Measurements from ENCODE around the gene FAM229B. TPM values are rescaled to one million over a fixed set of nuclear protein-coding genes. Genes with fewer than 3 reads are reported as not detected.

The FAM229B gene
- total and polyA plus RNA-seq, 9 of the 15 experiments (the other 6 are each of a cell fraction or from before 2014, with no cell fraction given), result 3.3 to 17.4 (median 5.8) TPM

- intact Hi-C loops (cut with micrococcal nuclease) (no loop called here), in situ Hi-C loops (cut with MboI) (no loop called here)
- no peak for TF ChIP-seq RFX1 (IDR thresholded peaks at IDR 0.05)
- TF ChIP-seq SMAD1 (IDR thresholded peaks at IDR 0.05; ENCODE audit: low read depth, low read length, partially characterized antibody), result no peak
- TF ChIP-seq ZNF75A (CRISPR knock-in tag; IDR thresholded peaks at IDR 0.05), result no peak
- TF ChIP-seq ZNF217 (CRISPR knock-in tag; IDR thresholded peaks at IDR 0.05), result no peak
- no peak for TF ChIP-seq PHF21A (IDR thresholded peaks at IDR 0.05; ENCODE audit: borderline replicate concordance, low read depth)
- TF ChIP-seq MCM7 (IDR thresholded peaks at IDR 0.05), result no peak
- no peak for TF ChIP-seq ADNP (tag; IDR thresholded peaks at IDR 0.05)
- TF ChIP-seq CGGBP1 (CRISPR knock-in tag; IDR thresholded peaks at IDR 0.05), result no peak
- TF ChIP-seq GMEB1 (CRISPR knock-in tag; IDR thresholded peaks at IDR 0.05), result no peak
- TF ChIP-seq ZNF318 (IDR thresholded peaks at IDR 0.05; ENCODE audit: borderline replicate concordance in 1 of 2, low read depth in 1 of 2), result no peak
- TF ChIP-seq SMC3 (conservative IDR thresholded peaks at IDR 0.05; ENCODE audit: insufficient read depth, low read depth, low read length), result no peak
- no peak for TF ChIP-seq FOXA1 (IDR thresholded peaks at IDR 0.05; ENCODE audit: borderline replicate concordance)
- no peak for TF ChIP-seq RBM17 (IDR thresholded peaks at IDR 0.05; ENCODE audit: borderline replicate concordance, low read depth, low read length)
- TF ChIP-seq ZFPM2 (CRISPR knock-in tag; IDR thresholded peaks at IDR 0.05), result no peak
- no peak for TF ChIP-seq PML (IDR thresholded peaks at IDR 0.05; ENCODE audit: low read length)
- no peak for TF ChIP-seq ZNF140 (CRISPR knock-in tag; IDR thresholded peaks at IDR 0.05)
These were observed 26.5 kb downstream of the FAM229B start for GRCh38 chr6:112113918-112114317.

More at GRCh38 chr6:112113918-112114317, 26.5 kb downstream of the FAM229B start:
- FAIRE-seq (no peak), DNase-seq (ENCODE audit: extremely low read depth in 1 of 4, low spot score in 3 of 4) (no peak), ATAC-seq (no peak)
- Histone ChIP-seq H2AFZ (ENCODE audit: low read depth, low read length) (no peak overlapping the region), H3K27ac (ENCODE audit: extremely low read depth, low read depth, low read length) (no peak overlapping the region), H3K4me3 (no peak overlapping the region), H3K9ac (ENCODE audit: insufficient read depth in 1 of 2, low read depth in 2 of 2, low read length in 2 of 2) (no peak overlapping the region), H3K36me3 (ENCODE audit: control insufficient read depth, insufficient read depth, low read length) (no peaks in the 10 kb centered on the region), H3K79me2 (ENCODE audit: control insufficient read depth, insufficient read depth, low read length) (no peaks in the 10 kb centered on the region), H3K9me1 (ENCODE audit: control insufficient read depth, insufficient read depth, low read length) (no peaks in the 10 kb centered on the region), H3K4me2 (ENCODE audit: insufficient read depth, low read length) (no peak overlapping the region), H3K27me3 (ENCODE audit: control insufficient read depth in 2 of 2, insufficient read depth in 2 of 2, low read length in 2 of 2) (no peaks in the 10 kb centered on the region; a peak in 1 of 5 replicates), H3K4me1 (replicated peaks in 1 of 2; ENCODE audit: control insufficient read depth in 2 of 2, insufficient read depth in 2 of 2, low read length in 2 of 2) (no peaks in the 10 kb centered on the region; a peak in 1 of 5 replicates), H4K20me1 (replicated peaks; ENCODE audit: control insufficient read depth, insufficient read depth, low read length) (no peaks in the 10 kb centered on the region), H3K9me3 (replicated peaks; ENCODE audit: control insufficient read depth, insufficient read depth, low read depth, low read length) (no peaks in the 10 kb centered on the region)
- CTCF ChIA-PET (ENCODE audit: low intra/inter-chr PET ratio), result no interaction called here
- no TSS peak for BruUV-seq (replicated peaks)
- POLR2A ChIA-PET, result no interaction called here
